Mucosa of stomach (tissue), 1 donor: ENCODE results near the gene RPL32.
"Not testable (repeated sequence)": the region's sequence is repeated elsewhere in the genome, so short reads cannot be mapped to it uniquely, and the experiment has no call there.

ENCODE experiments used
- H3K27me3 ChIP-seq: one replicate; pipeline ENCODE4 v1.7.0; 2013; ENCODE audit warnings: mild to moderate bottlenecking, low read length; ENCODE audit not compliant: control insufficient read depth, insufficient read depth
- H3K36me3 ChIP-seq: one replicate; pipeline ENCODE4 v1.7.0; 2013; ENCODE audit warnings: low read length; ENCODE audit not compliant: control insufficient read depth, insufficient read depth
- H3K4me1 ChIP-seq: one replicate; pipeline ENCODE4 v1.7.0; 2013; ENCODE audit warnings: mild to moderate bottlenecking, low read length; ENCODE audit not compliant: control insufficient read depth, insufficient read depth
- H3K4me3 ChIP-seq: one replicate; pipeline ENCODE4 v1.7.0; 2013; ENCODE audit warnings: low read length
- H3K9ac ChIP-seq: one replicate; pipeline ENCODE4 v1.7.0; 2013; ENCODE audit warnings: mild to moderate bottlenecking, low read length, moderate library complexity
- H3K9me3 ChIP-seq: one replicate; pipeline ENCODE4 v1.7.0; 2013; ENCODE audit warnings: mild to moderate bottlenecking, low read length, moderate library complexity; ENCODE audit not compliant: control insufficient read depth
- donor health status: Pancreatic carcinoma.

The RPL32 gene

GRCh38 chr3:12797124-12797891 is 44.1 kb downstream of the RPL32 start:
- H3K27me3 ChIP-seq, result peaks cover 11% of the 10 kb centered on the region
- H3K9ac ChIP-seq, result no peak overlapping the region
- H3K4me1 ChIP-seq, result peaks cover 5% of the 10 kb centered on the region
- no peaks in the 10 kb centered on the region for H3K36me3 ChIP-seq
- no peaks in the 10 kb centered on the region for H3K9me3 ChIP-seq
- no peak overlapping the region for H3K4me3 ChIP-seq

GRCh38 chr3:12796171-12797123 is 44.9 kb downstream of the RPL32 start, which contains the start of gene CAND2:
TSS of gene CAND2 (plus strand) at chr3:12796680. CDS start at chr3:12796721, 41 bp downstream.
- H3K4me1 ChIP-seq, result peaks cover 5% of the 10 kb centered on the region
- peaks cover 11% of the 10 kb centered on the region for H3K27me3 ChIP-seq
- peak within 1 kb of the TSS; percentile 65 for H3K9ac ChIP-seq
- H3K4me3 ChIP-seq, result peak within 1 kb of the TSS; percentile 50
- H3K9me3 ChIP-seq, result no peaks in the 10 kb centered on the region
- no peaks in the 10 kb centered on the region for H3K36me3 ChIP-seq

GRCh38 chr3:12793701-12794100 is 47.7 kb downstream of the RPL32 start:
- Histone ChIP-seq H3K27me3 (peaks cover 11% of the 10 kb centered on the region), H3K4me1 (peaks cover 5% of the 10 kb centered on the region), H3K36me3 (no peaks in the 10 kb centered on the region), H3K9me3 (no peaks in the 10 kb centered on the region), H3K9ac (no peak overlapping the region), H3K4me3 (no peak overlapping the region)

- no peaks in the 10 kb centered on the region for H3K9me3 ChIP-seq
- H3K36me3 ChIP-seq, result no peaks in the 10 kb centered on the region
- peaks cover 5% of the 10 kb centered on the region for H3K4me1 ChIP-seq
- no peak overlapping the region for H3K9ac ChIP-seq
- H3K4me3 ChIP-seq, result no peak overlapping the region
- H3K27me3 ChIP-seq, result peaks cover 6% of the 10 kb centered on the region
These were observed 49.9 kb downstream of the RPL32 start for GRCh38 chr3:12791430-12791829.

GRCh38 chr3:12787967-12788690 is 53.2 kb downstream of the RPL32 start:
- not testable (repeated sequence) for H3K27me3 ChIP-seq, H3K4me1 ChIP-seq, H3K4me3 ChIP-seq, H3K9me3 ChIP-seq, H3K36me3 ChIP-seq, H3K9ac ChIP-seq

- H3K9me3 ChIP-seq, H3K36me3 ChIP-seq, H3K27me3 ChIP-seq, H3K4me3 ChIP-seq, H3K4me1 ChIP-seq, H3K9ac ChIP-seq: not testable (repeated sequence)
These were observed 54.0 kb downstream of the RPL32 start for GRCh38 chr3:12787346-12787745.

GRCh38 chr3:12785096-12785495 is 56.3 kb downstream of the RPL32 start:
- H3K27me3 ChIP-seq, result peaks cover 3% of the 10 kb centered on the region
- no peaks in the 10 kb centered on the region for H3K36me3 ChIP-seq
- H3K9ac ChIP-seq, result no peak overlapping the region

More at GRCh38 chr3:12785096-12785495, 56.3 kb downstream of the RPL32 start:
- Histone ChIP-seq H3K4me1 (peaks cover 5% of the 10 kb centered on the region), H3K4me3 (no peak overlapping the region), H3K9me3 (no peaks in the 10 kb centered on the region)
